CD4-positive, alpha-beta T cell treated with Interleukin-21 for 1 hour (primary cell): Measurements from ENCODE around the gene B3GNT3.

Experiments used
- DNase-seq: peaks from one replicate; pipeline ENCODE4 v3.0.0-alpha.2; 2020

Gene B3GNT3

GRCh38 chr19:17835182-17836006, 40.5 kb downstream of the B3GNT3 start:
- DNase-seq: no peak

DNA sequence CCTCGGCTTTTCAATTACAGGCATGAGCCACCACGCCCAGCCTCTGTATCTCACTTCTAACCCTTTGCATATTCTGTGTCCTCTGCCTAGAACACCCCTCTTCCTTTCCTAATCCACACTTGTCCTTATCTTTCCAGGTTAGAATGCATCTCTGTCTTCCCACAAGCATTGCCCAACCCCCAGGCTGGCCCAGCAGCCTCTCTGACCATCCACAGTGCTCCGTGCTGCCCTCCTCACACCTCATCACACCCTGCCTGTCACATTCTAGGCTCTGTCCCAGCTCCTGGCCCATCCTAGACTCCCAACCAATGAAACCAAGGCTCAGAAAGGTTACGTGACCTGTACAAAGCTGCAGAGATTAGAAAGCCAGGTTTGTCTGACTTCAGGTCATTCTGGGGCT, 41.6 kb downstream of the B3GNT3 start:
- DNase-seq: no peak

GRCh38 chr19:17837972-17838371, 43.0 kb downstream of the B3GNT3 start:
- no peak for DNase-seq

DNA sequence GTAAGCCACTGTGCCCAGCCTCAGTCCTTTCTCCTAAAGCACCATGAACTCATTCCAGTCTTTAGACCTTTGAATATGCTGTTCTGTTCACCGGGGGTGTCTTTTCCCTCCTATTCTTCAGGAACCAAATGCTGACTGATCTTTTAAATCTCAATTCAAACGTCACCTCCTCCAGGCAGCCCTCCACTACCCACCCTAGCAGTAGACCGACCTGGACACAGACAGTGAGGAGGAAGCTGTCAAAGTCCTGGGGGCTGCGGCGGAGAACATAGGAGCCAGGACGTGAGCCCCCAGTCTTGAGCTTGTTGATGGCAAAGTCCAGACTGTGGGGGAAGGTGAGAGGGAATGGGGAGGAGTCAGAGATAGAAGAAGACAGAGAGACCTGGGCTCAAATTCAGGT, 45.1 kb downstream of the B3GNT3 start:
- no peak for DNase-seq

DNA sequence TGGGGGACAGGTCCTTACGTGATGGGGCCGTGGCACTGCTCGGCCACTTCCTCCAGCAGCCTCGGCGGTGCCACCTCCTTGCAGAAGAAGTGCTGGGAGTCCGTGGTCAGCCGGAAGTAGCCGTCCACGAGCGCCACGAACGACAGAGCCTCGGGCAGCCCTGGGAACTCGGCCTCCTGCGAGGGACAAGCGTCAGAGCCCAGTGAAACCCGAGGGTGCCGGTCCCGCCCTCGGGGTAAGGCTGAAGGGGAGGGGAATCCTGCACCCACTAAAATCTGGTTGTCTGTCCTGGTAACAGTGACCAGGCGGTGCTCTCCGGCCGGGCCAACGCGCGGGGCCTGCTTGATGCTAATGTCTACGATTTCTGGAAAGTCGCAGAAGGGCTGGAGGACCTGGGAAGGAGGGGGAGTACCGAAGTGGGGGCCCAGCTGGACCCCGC, 46.5 kb downstream of the B3GNT3 start:
- no peak for DNase-seq

DNA sequence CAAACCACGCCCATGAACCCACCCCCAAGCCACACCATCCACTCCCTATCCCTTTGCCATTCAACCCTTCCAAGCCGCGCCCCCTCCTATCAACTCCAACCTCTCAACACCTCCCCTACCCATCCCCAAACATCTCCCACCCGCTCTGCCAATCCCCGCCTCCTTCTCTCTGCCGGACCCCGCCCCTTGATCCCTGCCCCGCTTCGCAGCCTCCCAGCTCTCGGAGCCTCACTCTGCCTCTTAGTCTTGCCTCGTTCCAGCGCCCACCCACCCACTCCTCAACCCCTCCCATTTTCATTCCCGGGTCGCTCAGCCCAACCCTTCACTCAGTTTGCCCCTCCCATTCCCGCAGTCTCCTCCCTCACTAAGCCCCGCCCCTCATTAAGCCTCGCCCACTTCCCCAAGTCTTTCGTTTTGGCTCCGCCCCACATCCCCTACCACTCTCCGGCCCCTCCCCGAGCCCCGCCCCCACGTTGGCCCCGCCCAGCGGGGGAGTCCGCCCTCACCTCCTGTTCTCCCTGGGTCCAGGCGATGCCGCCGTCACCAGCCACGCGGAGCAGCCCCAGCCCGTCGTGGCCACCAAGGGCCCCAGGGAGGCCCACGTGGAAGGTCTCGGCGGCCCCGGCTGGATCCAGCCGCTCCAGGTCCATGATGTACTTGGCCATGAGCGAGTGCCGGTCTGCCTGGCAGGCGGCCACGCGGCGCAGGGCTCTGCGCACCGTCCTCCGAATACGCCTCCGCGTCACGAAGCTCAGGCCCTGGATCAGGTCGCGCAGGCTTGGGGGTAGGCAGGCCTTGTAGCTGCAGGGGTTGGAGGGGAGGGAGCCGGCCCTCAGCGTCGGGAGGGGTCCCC, 47.1 kb downstream of the B3GNT3 start:
- DNase-seq: peak; percentile 61

GRCh38 chr19:17842663-17843291, 47.8 kb downstream of the B3GNT3 start:
- DNase-seq: no peak

DNA sequence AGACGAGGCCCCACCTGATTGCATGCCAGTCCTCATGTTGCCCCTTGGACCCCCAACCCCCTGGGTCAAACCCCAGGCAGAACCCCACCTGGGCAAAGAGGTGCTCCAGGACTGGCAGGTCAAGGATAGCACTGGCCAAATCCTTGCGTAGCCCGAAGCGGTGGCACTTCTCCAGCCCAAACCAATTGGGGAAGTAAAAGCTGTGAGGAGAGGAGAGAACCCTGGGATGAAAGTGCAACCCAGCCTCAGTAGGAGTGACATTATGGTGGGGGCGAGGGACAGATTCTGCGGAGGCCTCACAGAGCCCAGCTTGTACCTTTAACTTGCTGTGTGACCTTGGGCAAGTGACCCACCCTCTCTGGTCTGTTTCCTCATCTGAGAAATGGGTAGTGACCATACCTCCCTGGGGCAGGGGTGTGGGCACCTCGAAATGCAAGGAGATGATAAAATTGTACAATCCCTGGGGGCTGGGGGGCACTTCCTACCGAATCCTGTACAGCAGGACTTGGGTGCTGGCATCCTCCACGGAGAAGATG, 48.4 kb downstream of the B3GNT3 start:
- DNase-seq: no peak

GRCh38 chr19:17843908-17844490, 49.1 kb downstream of the B3GNT3 start:
- no peak for DNase-seq

GRCh38 chr19:17846146-17846545, 51.2 kb downstream of the B3GNT3 start:
- DNase-seq: peak; percentile 87

GRCh38 chr19:17847538-17848366, 52.8 kb downstream of the B3GNT3 start, which contains the start of gene JAK3:
TSS of gene JAK3 (minus strand) at chr19:17847982. CDS start at chr19:17844417, 3,565 bp downstream.
- peak; percentile 96 for DNase-seq

GRCh38 chr19:17848595-17849292, 53.8 kb downstream of the B3GNT3 start:
- peak; percentile 37 for DNase-seq

DNA sequence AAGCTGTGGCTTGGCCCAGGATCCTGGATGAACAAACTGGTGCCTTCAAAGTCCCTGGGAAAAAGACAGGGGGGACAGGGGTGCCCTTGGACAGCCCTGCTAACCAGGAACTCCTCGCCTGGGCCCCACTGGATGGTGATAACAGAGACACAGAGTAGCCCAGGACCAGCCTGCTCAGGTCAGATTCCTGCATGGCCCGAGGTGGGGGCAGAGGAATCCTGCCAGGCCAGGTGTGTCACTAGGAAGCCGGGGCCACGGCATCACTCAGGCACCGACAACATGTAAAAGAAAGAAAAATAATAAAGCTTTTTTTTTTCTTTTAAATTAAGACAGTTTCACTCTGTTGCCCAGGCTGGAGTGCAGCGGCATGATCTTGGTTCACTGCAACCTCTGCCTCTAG, 59.1 kb downstream of the B3GNT3 start:
- no peak for DNase-seq

- DNase-seq: peak; percentile 89
Measured at GRCh38 chr19:17855280-17856152, 60.6 kb downstream of the B3GNT3 start.

DNA sequence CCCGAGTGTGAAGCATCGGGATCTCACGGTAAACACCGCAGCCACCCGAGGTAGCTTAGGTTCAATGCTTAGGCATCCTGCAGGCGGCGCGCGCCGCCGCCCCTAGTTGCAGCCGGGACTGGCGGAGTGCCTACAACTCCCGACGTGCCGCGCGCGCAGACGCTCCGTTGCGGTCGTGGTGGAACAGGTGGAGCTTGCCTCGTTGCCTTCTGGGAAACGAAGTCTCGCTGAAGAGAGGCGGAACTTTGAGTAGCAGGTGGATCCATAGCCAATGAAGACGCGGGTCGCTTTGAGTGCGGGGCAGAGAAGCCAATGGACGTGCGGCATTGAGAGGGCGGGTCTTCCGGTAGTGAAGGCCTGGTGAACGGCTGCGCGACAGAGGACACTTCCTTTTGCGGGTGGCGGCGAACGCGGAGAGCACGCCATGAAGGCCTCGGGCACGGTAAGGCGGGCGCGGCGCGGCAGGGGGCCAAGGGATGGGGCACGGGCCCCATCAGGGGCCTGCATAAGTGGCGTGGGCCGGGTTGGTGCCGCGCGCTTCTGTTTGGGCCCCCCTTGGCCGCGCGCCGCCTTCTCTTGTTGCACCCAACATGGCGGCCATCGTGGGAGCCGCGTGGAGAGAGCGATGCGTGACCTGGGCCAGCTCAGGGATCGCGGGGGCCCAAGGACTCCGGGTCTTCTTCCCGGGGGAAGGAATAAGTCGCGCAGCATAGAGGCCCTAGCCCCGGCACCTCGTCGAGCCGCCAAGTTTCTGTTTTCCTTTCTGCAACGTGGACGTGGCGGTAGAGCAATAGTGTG, 64.8 kb downstream of the B3GNT3 start, which contains the start of gene RPL18A:
RPL18A (plus strand) TSS at position 378 of the 798 bp plus-strand sequence; CDS start at position 425, 47 bp downstream.
- peak; percentile 100 for DNase-seq

DNA sequence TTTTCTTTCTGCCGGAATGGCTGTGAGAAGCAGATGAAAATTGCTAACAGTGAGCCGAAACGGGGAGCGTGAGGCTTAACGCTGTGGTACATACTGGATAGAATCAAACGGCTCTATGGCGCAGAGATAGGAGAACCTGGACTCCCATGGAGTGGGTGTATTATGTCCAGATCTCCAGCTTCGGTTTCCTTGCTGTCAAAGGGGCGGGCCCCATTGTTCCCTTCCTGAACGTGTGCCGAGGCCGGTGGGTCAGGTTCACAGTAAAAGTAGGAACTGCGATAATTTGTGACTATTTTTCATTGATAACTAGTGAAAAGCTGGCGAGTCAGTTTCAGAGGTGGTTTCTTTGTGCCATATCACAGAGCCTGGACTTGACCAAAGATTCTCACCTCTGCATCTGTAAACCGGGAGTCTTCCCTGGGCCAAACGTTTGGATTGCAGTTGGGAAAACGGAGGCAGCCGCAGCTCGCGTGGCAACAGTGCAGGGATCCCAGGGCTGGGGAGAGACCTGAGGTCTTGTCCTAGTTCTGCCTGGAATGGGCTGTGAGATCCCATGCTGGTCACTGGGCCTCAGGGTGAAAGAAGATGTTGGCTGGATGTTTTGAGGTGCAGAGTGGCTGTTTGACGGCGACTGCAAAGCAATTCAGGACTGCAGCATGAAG, 65.5 kb downstream of the B3GNT3 start:
- no peak for DNase-seq

GRCh38 chr19:17860993-17861360, 66.0 kb downstream of the B3GNT3 start:
- DNase-seq: no peak
